ENCODE measurements around the gene XXYLT1.

Gene XXYLT1

DNA sequence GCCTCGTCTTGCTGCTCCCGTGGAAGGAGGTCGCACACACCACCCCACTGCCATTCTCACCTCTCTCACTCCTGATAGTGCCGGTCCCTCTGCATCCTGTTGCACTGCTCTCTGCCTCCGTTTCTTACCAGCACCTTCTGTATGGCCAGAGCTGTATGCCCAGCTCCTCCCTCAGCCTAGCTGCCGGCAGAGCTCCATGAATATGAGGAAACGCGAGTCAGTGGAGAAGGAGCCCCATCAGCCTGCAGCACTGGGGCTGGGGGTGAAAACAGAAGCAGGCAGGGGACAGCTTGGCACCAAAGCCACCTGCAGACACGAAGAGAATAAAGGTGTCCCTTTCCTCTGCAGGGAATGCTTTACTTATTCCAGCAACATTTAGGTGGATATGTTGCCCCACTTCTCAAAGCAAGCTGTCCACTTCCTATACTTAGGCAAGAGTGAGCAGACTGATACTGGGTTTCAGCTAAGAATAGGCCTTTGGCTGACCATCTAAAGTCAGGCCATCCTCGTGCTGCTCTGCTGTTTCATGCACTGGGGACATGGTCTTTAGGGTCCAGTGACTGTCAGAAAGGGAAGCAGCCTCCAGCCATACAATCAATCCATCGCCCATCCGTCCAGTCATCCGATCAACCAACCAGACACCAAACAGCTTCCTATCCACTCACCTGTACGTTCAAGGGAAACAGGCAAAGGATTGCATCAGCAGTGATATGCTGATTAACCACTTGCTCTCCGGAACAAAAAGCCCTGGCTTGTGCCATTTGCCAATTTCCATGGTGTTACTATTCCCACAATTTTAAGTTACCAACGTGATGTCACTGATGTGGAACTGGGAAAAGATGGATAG, 222.7 kb downstream of the XXYLT1 start:
- no peak for DNase-seq
- Mint-ChIP-seq H3K27me3 (ENCODE audit: low read depth, poor library complexity) (peaks cover 40% of the 10 kb centered on the region), H3K4me3 (no peak overlapping the region), H3K27ac (no peak overlapping the region), H3K9me3 (peaks cover 3% of the 10 kb centered on the region), H3K36me3 (ENCODE audit: low read depth) (no peaks in the 10 kb centered on the region), H3K4me1 (peaks cover 25% of the 10 kb centered on the region)
- no peak for TF ChIP-seq CTCF (IDR thresholded peaks at IDR 0.05)

- Mint-ChIP-seq H3K27me3 (ENCODE audit: low read depth, poor library complexity) (peaks cover 40% of the 10 kb centered on the region), H3K9me3 (no peaks in the 10 kb centered on the region), H3K4me1 (peaks cover 26% of the 10 kb centered on the region), H3K27ac (no peak overlapping the region), H3K4me3 (no peak overlapping the region), H3K36me3 (ENCODE audit: low read depth) (no peaks in the 10 kb centered on the region)
- no peak for TF ChIP-seq CTCF (IDR thresholded peaks at IDR 0.05)
- no peak for DNase-seq
These were observed 223.4 kb downstream of the XXYLT1 start for GRCh38 chr3:195047536-195047935.

GRCh38 chr3:195046441-195046840, 224.5 kb downstream of the XXYLT1 start:
- TF ChIP-seq CTCF (IDR thresholded peaks at IDR 0.05), result no peak
- no peak for DNase-seq
- Mint-ChIP-seq H3K4me3 (no peak overlapping the region), H3K27me3 (ENCODE audit: low read depth, poor library complexity) (peaks cover 36% of the 10 kb centered on the region), H3K27ac (no peak overlapping the region), H3K4me1 (peaks cover 35% of the 10 kb centered on the region), H3K36me3 (ENCODE audit: low read depth) (no peaks in the 10 kb centered on the region), H3K9me3 (no peaks in the 10 kb centered on the region)

DNA sequence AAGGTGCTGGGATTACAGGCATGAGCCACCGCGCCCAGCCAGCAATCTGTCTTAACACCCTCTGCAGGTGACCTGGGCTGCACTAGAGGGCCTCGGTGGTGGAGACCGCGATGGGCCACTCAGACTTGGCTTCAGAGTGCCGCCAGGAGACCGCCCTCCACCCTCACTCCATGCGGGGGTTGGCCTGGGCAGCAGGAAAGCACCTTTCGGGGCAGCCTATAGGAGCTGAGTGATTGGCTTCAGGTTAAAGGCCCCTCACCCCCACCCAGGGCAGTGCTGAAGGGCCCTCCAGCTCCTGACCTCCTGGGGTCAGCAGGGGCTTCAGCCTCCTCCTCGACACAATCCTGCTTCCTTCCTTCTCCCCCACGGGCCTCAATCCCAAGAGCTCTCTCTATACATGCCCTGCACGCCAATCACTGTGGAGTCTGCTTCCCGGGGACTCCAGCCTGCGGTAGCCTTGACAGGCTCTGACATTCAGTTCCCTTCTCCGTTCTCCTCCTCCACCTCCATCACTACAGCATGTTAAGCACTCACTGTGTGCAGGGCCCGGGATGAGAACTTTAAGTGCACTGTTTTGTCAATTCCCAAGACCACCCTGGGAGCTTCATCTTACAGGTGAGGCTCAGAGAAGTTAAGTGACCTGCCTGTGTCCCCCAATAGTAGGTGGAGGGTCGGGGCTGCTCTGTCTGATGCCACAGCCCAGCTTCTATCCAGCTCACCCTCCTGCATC, 225.3 kb downstream of the XXYLT1 start:
- peaks cover 29% of the 10 kb centered on the region for H3K27me3 Mint-ChIP-seq (ENCODE audit: low read depth, poor library complexity)
- no peak overlapping the region for H3K27ac Mint-ChIP-seq
- TF ChIP-seq CTCF (IDR thresholded peaks at IDR 0.05), result no peak
- no peaks in the 10 kb centered on the region for H3K36me3 Mint-ChIP-seq (ENCODE audit: low read depth)
- H3K9me3 Mint-ChIP-seq, result no peaks in the 10 kb centered on the region
- H3K4me1 Mint-ChIP-seq, result peaks cover 35% of the 10 kb centered on the region
- H3K4me3 Mint-ChIP-seq, result no peak overlapping the region
- no peak for DNase-seq

DNA sequence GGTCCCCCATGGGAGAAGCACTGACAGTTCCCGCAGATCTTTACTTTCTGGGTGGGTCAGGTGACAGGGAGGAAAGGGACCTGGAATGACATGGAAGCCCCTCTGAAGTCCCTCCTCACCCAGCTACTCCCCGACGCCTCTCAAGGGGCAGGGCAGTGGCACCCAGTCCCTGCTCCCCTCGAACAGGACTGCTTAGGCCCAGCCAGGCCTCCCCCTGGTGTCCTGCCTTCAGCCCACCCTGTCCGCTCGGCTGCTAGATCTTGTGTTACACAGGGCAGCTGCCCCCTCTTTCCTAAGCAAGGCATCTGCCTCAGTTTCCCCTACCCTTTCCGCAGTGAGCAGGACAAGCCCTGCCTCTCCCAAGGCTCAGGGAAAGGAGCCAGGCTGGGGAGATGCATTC, 226.5 kb downstream of the XXYLT1 start:
- peaks cover 41% of the 10 kb centered on the region for H3K4me1 Mint-ChIP-seq
- H3K4me3 Mint-ChIP-seq, result no peak overlapping the region
- DNase-seq, result no peak
- peaks cover 24% of the 10 kb centered on the region for H3K27me3 Mint-ChIP-seq (ENCODE audit: low read depth, poor library complexity)
- no peak for TF ChIP-seq CTCF (IDR thresholded peaks at IDR 0.05)
- no peak overlapping the region for H3K27ac Mint-ChIP-seq
- H3K36me3 Mint-ChIP-seq (ENCODE audit: low read depth), result no peaks in the 10 kb centered on the region
- H3K9me3 Mint-ChIP-seq, result no peaks in the 10 kb centered on the region

Data from nephron progenitor cell (in vitro differentiated cells).